Tibial nerve (tissue), 4 donors: ENCODE data around the gene CD83. TPM values are rescaled to one million over a fixed set of nuclear protein-coding genes. Genes with fewer than 3 reads are reported as not detected.
A peak's percentile ranks its signal among the peaks of the same experiment; 100 is the strongest.

ENCODE experiments used
- DNase-seq, 2 donors: peaks; one replicate each; pipeline ENCODE4 v3.0.0-alpha.2; 2019; ENCODE audit warnings: low spot score in 2 of 2
- H3K27ac ChIP-seq, 4 donors: fragments of 200-600 bp; sonication (generic) in 3 of 4; one replicate each; pipeline ENCODE4 v1.5.1; 2017 to 2019; ENCODE audit warnings: mild to moderate bottlenecking in 1 of 4
- H3K27me3 ChIP-seq, 2 donors: fragments of 200-600 bp; sonication (generic) in 1 of 2; one replicate each; pipeline versions ENCODE4 v1.5.1 to v1.6.0; 2017 to 2019
- H3K36me3 ChIP-seq, 3 donors: fragments of 200-600 bp; sonication (generic); one replicate each; pipeline ENCODE4 v1.5.1; 2018 to 2019
- H3K4me1 ChIP-seq, 4 donors: fragments of 200-600 bp; sonication (generic) in 3 of 4; one replicate each; pipeline ENCODE4 v1.5.1; 2017 to 2019
- H3K4me3 ChIP-seq, 4 donors: fragments of 200-600 bp; sonication (generic) in 3 of 4; one replicate each; pipeline ENCODE4 v1.5.1; 2017 to 2019; ENCODE audit warnings: mild to moderate bottlenecking in 1 of 4, moderate library complexity in 1 of 4
- H3K9me3 ChIP-seq, 4 donors: fragments of 200-600 bp; sonication (generic) in 3 of 4; one replicate each; pipeline ENCODE4 v1.5.1; 2017 to 2019
- EP300 ChIP-seq, 2 donors: sonication (generic); formaldehyde crosslinking; IDR thresholded peaks; one replicate each; pipeline ENCODE4 v1.6.1; 2017; ENCODE audit warnings: antibody characterized with exemption in 2 of 2, mild to moderate bottlenecking in 1 of 2
- POLR2A ChIP-seq, 2 donors: fragments of 450-650 bp; IDR thresholded peaks; one replicate each; pipeline ENCODE4 v1.6.1; 2017; ENCODE audit warnings: antibody characterized with exemption in 2 of 2, mild to moderate bottlenecking in 2 of 2, moderate library complexity in 2 of 2
- WGBS, 2 donors: methylation state at CpG; one replicate each; pipeline ENCODE4 v1.1.5; 2018; 5-methylcytosine and 5-hydroxymethylcytosine counted together
- total RNA-seq, 4 donors: library from RNA; depleted of rRNA; stranded (reverse); fragments of >200 nt; gene quantifications; one replicate each; pipeline ENCODE4 v1.1.0, GENCODE V29; 2016
- TF ChIP-seq, protein P1 (sequence below), 5 experiments: fragments of 200-600 bp in 3 of 5; fragments of 450-650 bp in 2 of 5; sonication (generic) in 3 of 5; IDR thresholded peaks; one replicate each; pipeline ENCODE4 v1.5.1; 2016 to 2019; ENCODE audit warnings: antibody characterized with exemption in 5 of 5, mild to moderate bottlenecking in 3 of 5, moderate library complexity in 2 of 5

CD83 gene
- total RNA-seq, 4 donors from 2014 or later = 2.1 to 5.3 (median 3.7) TPM

DNA sequence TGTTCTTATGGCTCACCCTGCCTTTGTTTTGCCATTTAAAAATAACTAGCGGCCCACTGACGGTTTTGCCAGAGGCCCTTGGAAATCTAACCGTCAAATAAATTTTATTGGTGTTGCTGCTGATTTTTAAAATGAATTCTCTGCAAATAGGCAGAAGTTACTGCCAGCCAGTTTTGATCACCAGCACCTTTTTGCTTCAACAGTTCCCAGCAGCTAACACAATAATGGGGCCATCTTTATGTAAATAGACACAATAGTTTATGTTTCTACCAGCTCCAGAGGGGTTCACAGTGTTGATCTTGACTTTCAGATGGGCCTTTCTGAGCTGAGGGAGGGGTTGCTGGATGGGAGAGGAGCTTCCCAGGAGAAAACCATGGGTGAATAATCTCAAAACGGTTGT lies 11.2 kb downstream of the CD83 start:
- TF ChIP-seq, protein P1, sequence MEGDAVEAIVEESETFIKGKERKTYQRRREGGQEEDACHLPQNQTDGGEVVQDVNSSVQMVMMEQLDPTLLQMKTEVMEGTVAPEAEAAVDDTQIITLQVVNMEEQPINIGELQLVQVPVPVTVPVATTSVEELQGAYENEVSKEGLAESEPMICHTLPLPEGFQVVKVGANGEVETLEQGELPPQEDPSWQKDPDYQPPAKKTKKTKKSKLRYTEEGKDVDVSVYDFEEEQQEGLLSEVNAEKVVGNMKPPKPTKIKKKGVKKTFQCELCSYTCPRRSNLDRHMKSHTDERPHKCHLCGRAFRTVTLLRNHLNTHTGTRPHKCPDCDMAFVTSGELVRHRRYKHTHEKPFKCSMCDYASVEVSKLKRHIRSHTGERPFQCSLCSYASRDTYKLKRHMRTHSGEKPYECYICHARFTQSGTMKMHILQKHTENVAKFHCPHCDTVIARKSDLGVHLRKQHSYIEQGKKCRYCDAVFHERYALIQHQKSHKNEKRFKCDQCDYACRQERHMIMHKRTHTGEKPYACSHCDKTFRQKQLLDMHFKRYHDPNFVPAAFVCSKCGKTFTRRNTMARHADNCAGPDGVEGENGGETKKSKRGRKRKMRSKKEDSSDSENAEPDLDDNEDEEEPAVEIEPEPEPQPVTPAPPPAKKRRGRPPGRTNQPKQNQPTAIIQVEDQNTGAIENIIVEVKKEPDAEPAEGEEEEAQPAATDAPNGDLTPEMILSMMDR (IDR thresholded peaks at IDR 0.05) = no peak
- no peak for TF ChIP-seq EP300 (IDR thresholded peaks at IDR 0.05)
- TF ChIP-seq POLR2A (IDR thresholded peaks at IDR 0.05) = no peak
- Histone ChIP-seq H3K36me3 (peaks cover 0 to 13% (median 0%) of the 10 kb centered on the region in 3 donors), H3K4me3 (no peak overlapping the region), H3K4me1 (peaks cover 0 to 25% (median 5%) of the 10 kb centered on the region in 4 donors), H3K9me3 (no peaks in the 10 kb centered on the region), H3K27me3 (no peaks in the 10 kb centered on the region), H3K27ac (no peak overlapping the region)
- WGBS, 2 donors = 80 to 81% methylated on average over 4 of the region's 4 CpGs
- DNase-seq = no peak

DNA sequence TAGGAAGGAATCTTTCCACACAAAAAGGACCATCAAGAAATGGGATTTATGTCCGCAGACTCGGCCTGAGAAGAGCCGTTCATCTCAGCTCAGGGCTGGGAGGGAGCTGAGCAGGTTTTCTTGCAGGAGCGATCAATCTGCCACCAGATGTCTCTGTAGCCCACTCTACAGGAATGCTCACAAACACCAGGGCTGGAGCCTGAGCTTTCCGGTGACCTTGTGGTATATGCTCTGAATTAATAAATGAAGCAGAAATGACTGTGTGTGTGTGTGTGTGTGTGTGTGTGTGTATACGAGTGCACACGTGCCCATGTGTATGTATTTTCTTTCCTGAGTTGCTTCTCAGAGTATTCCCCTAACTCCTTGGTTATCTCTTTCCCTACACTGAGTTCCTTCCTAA lies 12.0 kb downstream of the CD83 start:
- Histone ChIP-seq H3K4me1 (peaks cover 0 to 20% (median 5%) of the 10 kb centered on the region in 4 donors), H3K4me3 (no peak overlapping the region), H3K36me3 (peaks cover 0 to 21% (median 0%) of the 10 kb centered on the region in 3 donors), H3K9me3 (no peaks in the 10 kb centered on the region), H3K27ac (no peak overlapping the region), H3K27me3 (no peaks in the 10 kb centered on the region)
- 19 to 26% methylated on average over 7 of the region's 7 CpGs for WGBS, 2 donors
- DNase-seq = peak in 1 of 2 donors; percentile 28
- TF ChIP-seq, protein P1 (IDR thresholded peaks at IDR 0.05) = peak; percentile 34 to 67 (median 56)
- no peak for TF ChIP-seq EP300 (IDR thresholded peaks at IDR 0.05)

DNA sequence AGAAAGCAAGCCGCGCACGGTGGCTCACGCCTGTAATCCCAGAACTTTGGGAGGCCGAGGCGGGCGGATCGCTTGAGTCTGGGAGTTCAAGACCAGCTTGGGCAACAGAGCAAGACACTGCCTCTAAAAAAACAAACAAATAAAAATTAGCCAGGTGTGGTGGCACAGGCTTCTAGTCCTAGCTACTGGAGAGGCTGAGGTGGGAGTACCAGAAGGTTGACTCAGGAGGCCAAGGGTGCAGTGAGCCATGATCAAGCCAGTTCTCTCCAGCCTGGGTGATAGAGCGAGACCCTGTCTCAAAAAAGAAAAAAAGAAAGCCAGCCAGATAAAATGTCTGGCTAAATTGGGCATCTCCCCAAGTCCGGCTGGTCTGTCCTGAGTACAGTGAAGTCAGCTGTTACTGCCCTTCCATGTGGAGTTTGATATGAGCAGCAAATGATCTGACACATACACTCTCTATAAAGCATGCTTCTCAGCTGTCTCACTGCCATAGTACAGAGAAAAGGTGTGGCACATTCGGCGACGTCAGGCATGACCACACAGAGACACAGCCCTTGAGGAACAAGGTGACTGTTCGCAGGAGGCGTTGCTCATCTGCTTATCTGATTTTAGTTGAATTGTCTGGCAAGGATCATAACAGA lies 13.0 kb downstream of the CD83 start:
- no peaks in the 10 kb centered on the region for H3K27me3 ChIP-seq
- no peak overlapping the region for H3K27ac ChIP-seq
- no peaks in the 10 kb centered on the region for H3K9me3 ChIP-seq
- H3K4me1 ChIP-seq = peaks cover 0 to 20% (median 5%) of the 10 kb centered on the region in 4 donors
- 95 to 98% methylated on average over 15 of the region's 15 CpGs for WGBS, 2 donors
- TF ChIP-seq POLR2A (IDR thresholded peaks at IDR 0.05) (no peak), EP300 (IDR thresholded peaks at IDR 0.05) (no peak)
- TF ChIP-seq, protein P1 (IDR thresholded peaks at IDR 0.05) = no peak
- H3K4me3 ChIP-seq = no peak overlapping the region
- no peak for DNase-seq
- peaks cover 0 to 31% (median 0%) of the 10 kb centered on the region in 3 donors for H3K36me3 ChIP-seq

DNA sequence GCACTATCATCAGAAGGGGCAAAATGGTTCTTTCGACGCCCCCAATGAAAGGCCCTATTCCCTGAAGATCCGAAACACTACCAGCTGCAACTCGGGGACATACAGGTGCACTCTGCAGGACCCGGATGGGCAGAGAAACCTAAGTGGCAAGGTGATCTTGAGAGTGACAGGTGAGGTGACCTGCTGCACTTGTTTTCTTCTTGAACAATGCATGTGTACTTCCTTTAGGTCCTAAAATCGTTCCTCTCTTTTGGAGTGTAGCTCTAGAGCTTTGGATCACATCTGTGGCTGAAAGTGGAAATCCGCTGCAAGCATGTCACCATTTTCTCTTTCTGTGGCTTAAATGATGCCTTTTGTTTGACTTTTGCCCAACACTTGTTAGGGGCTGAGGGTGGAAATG lies 14.0 kb downstream of the CD83 start:
- WGBS, 2 donors = 87 to 91% methylated on average over 7 of the region's 7 CpGs
- H3K4me1 ChIP-seq = peaks cover 0 to 20% (median 5%) of the 10 kb centered on the region in 4 donors
- H3K36me3 ChIP-seq = peaks cover 0 to 34% (median 0%) of the 10 kb centered on the region in 3 donors
- no peak overlapping the region for H3K27ac ChIP-seq
- TF ChIP-seq POLR2A (IDR thresholded peaks at IDR 0.05) (no peak), EP300 (IDR thresholded peaks at IDR 0.05) (no peak)
- TF ChIP-seq, protein P1 (IDR thresholded peaks at IDR 0.05) = no peak
- H3K9me3 ChIP-seq = no peaks in the 10 kb centered on the region
- H3K4me3 ChIP-seq = no peak overlapping the region
- H3K27me3 ChIP-seq = no peaks in the 10 kb centered on the region
- no peak for DNase-seq

GRCh38 chr6:14132244-14132920 lies 14.8 kb downstream of the CD83 start:
- Histone ChIP-seq H3K36me3 (peaks cover 0 to 34% (median 0%) of the 10 kb centered on the region in 3 donors), H3K27me3 (no peaks in the 10 kb centered on the region), H3K4me3 (no peak overlapping the region), H3K27ac (no peak overlapping the region), H3K4me1 (peaks cover 0 to 20% (median 5%) of the 10 kb centered on the region in 4 donors), H3K9me3 (no peaks in the 10 kb centered on the region)
- TF ChIP-seq, protein P1 (IDR thresholded peaks at IDR 0.05) = no peak
- TF ChIP-seq EP300 (IDR thresholded peaks at IDR 0.05) = no peak
- no peak for TF ChIP-seq POLR2A (IDR thresholded peaks at IDR 0.05)
- no peak for DNase-seq
- WGBS, 2 donors = 88 to 91% methylated on average over 10 of the region's 10 CpGs
